ENCODE data around the gene CRACR2B. TPM values are rescaled to one million over a fixed set of nuclear protein-coding genes. Genes with fewer than 3 reads are reported as not detected.

The CRACR2B gene
- total and polyA plus RNA-seq, 2 of the 8 experiments (the other 6 are each of a cell fraction or from before 2014, with no cell fraction given), result 18.2 to 26.4 TPM

DNA sequence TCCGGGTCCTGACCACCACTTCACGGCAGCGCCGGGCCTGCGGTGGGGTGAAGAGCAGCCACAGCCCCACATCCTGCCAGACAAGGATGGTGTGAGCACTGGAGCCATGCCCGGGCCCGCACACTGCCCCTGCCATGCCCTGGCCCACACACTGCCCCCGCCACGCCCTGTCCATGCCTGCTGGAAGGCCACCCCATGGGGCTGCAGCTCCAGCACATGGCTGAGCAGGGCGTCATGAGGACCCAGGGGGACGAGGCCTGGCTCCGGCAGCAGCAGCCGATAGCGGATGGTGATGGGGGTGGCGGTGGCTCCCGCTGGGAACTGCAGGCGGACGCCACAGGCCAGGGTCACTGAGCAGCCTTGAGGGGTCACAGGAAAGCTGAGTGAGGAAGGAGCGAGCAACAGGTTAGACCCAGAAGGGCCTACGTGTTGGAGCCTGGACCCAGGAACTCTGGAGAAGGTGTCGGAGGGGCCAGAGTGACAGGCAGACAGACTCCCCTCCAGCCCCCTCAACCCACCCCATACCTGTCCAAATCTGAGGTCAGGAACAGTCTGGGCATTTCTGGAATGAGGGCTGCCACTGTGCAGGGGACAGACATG lies 25.6 kb upstream of the CRACR2B start (continued):
- no peak for TF ChIP-seq CHD7 (IDR thresholded peaks at IDR 0.05; ENCODE audit: insufficient replicate concordance, low read length)
- TF ChIP-seq PHF8 (conservative IDR thresholded peaks at IDR 0.05; ENCODE audit: low read depth, low read length), result no peak
- no peak for TF ChIP-seq BACH1 (IDR thresholded peaks at IDR 0.05; ENCODE audit: low read length)

All from H1 (cell line).